KBM-7 (cell line): ENCODE measurements around the gene FOXA3.
"Not testable (repeated sequence)": the region's sequence is repeated elsewhere in the genome, so short reads cannot be mapped to it uniquely, and the experiment has no call there.

Experiments
- DNase-seq: peaks from one replicate; pipeline ENCODE4 v3.0.0-alpha.2; 2015
- in situ Hi-C: fragments of 300-500 bp; cut with MboI; formaldehyde crosslinking; loops from 2 replicates; pipeline ENCODE4 v1.14.3; 2020; ENCODE audit warnings: low sequenced_read_pairs, low pct_unique_long_range_greater_than_20kb, mixed read lengths

The FOXA3 gene

GRCh38 chr19:45885556-45886426, 21.7 kb downstream of the FOXA3 start, which contains the start of gene IRF2BP1:
Gene IRF2BP1, minus strand, starts transcription at chr19:45886141. Its CDS starts 367 bp downstream, at chr19:45885774.
- peak; percentile 90 for DNase-seq
- in situ Hi-C loops = no loop called here

- in situ Hi-C loops = no loop called here
- peak; percentile 93 for DNase-seq
Observed at GRCh38 chr19:45886427-45887199, 22.5 kb downstream of the FOXA3 start.

GRCh38 chr19:45887200-45887710, 23.1 kb downstream of the FOXA3 start:
- in situ Hi-C loops = no loop called here
- no peak for DNase-seq

- in situ Hi-C loops = no loop called here
- DNase-seq = no peak
Observed at GRCh38 chr19:45889210-45889885, 25.2 kb downstream of the FOXA3 start.

GRCh38 chr19:45890877-45891276, 26.8 kb downstream of the FOXA3 start:
- in situ Hi-C loops = no loop called here
- no peak for DNase-seq

- in situ Hi-C loops = no loop called here
- DNase-seq = no peak
Observed at GRCh38 chr19:45895519-45895972, 31.4 kb downstream of the FOXA3 start.

GRCh38 chr19:45895983-45896599, 32.0 kb downstream of the FOXA3 start:
- DNase-seq, in situ Hi-C loops: not testable (repeated sequence)

- DNase-seq = no peak
- in situ Hi-C loops = no loop called here
Observed at GRCh38 chr19:45897261-45897812, 33.2 kb downstream of the FOXA3 start.

- no peak for DNase-seq
- in situ Hi-C loops = no loop called here
Observed at GRCh38 chr19:45899253-45899652, 35.1 kb downstream of the FOXA3 start.

- in situ Hi-C loops = no loop called here
- no peak for DNase-seq
Observed at GRCh38 chr19:45899919-45900589, 35.9 kb downstream of the FOXA3 start.

GRCh38 chr19:45900738-45901431, 36.8 kb downstream of the FOXA3 start:
- in situ Hi-C loops = no loop called here

GRCh38 chr19:45901432-45901911, 37.3 kb downstream of the FOXA3 start:
- in situ Hi-C loops = no loop called here
- no peak for DNase-seq

More at GRCh38 chr19:45900738-45901431, 36.8 kb downstream of the FOXA3 start:
- DNase-seq = no peak

GRCh38 chr19:45901912-45902650, 38.0 kb downstream of the FOXA3 start, which contains the start of gene MYPOP:
Gene MYPOP, minus strand, starts transcription at chr19:45902613. Its CDS starts 840 bp downstream, at chr19:45901773.
- DNase-seq = no peak

GRCh38 chr19:45902651-45903625, 38.8 kb downstream of the FOXA3 start:
- DNase-seq = peak; percentile 97
- in situ Hi-C loops = no loop called here

More at GRCh38 chr19:45901912-45902650, 38.0 kb downstream of the FOXA3 start, which contains the start of gene MYPOP:
- in situ Hi-C loops = no loop called here

GRCh38 chr19:45905011-45905410, 40.9 kb downstream of the FOXA3 start:
- no peak for DNase-seq
- in situ Hi-C loops = no loop called here
